HL-60/S4 (cell line): ENCODE results near the gene COMMD9.

Experiments
- in situ Hi-C: fragments of 300-500 bp; cut with MboI; formaldehyde crosslinking; loops from 2 replicates; pipeline ENCODE4 v1.14.3; 2022; ENCODE audit warnings: low sequenced_read_pairs

COMMD9 gene

DNA sequence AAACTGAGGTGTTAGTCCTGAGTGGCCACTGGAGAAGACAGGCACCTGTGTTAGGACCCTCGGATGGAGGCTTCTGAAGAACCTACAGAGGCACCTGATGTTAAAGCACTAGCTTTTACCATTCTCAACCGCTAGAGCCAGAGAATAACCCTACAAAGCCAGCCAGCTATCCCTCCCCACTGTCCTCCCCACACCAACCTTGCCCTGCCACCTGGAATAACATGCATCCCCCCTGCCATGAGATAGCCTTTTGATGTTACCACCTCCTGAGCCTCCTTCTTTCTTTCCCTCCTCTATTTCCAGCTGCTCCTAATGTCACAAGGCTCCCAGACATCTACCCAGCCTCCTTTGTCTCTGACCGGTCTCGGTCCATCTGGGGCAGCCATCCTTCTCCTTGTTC, 28.1 kb downstream of the COMMD9 start:
- in situ Hi-C loops = loop anchor here (25.0 kb wide), 1 partner anchor 774 kb away; no protein-coding TSS in a partner anchor

DNA sequence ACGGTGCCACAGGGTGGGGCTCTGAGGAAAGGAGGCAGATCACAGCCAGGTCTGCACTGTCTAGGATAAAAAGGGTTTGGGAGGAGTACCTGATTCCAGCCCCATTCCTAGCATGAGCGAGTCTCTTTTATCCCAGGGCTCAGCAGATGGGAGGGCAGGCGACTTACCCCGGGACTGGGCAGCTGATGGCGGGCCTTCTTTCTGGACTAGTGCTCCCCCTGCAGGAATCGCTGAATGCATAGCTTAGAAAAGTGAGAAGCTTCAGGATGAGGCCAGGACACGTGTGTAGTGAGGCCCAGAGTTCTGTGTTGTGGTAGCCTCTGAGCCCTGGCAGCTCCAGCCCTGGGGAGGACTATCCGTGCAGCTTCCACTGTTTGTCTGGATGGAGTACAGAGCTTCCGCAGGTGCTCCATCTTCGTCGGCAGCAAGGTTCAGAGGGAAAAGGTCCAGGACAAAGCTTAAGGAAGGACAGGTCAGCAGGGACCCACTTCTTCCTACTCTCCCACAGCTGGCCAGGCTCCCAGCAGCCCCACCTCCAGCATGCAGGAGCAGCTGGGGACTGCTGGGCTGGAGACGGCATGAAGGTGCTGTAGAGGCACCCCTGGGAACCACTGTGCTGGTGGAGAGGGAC, 30.4 kb downstream of the COMMD9 start:
- in situ Hi-C loops = loop anchor here (25.0 kb wide), 1 partner anchor 772 kb away; no protein-coding TSS in a partner anchor

DNA sequence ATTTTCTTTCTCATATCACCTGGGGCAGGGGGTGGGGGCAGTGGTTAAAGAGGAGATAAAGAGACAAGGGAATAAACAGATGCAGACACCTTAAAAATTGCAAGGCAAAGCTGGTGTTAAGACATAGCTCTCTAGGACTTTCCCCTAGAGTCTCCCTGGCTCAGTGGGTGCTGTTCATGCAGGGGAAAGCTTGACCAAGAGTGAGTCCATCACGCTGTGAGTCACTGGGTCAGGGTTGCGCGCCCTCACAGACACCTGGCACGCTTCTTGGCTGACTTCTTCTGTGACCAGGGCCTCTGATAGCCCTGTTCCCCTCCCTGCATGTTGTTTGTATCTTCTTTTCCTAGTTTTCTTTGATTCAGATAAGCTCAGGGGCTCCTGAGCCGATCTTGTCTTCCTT, 31.9 kb downstream of the COMMD9 start:
- in situ Hi-C loops = loop anchor here (25.0 kb wide), 1 partner anchor 770 kb away; no protein-coding TSS in a partner anchor

DNA sequence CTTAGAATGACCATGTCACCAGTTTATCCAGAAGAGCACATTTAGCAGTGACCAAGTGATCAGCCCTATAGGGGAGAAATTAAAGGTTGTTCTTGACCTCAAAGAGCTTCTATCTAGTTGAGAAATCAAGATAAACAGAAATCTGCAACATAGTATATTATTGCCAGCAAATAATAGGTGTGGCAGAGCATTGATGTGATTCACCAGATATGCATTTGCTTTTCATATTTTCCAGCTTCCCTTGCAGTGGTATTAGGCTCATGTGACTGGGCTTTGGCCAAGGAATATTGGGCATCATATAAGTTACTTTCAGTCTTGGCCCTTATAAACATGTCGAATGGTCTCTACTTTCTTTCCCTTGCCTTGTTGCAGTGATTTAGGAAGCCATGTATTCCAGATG, 34.5 kb downstream of the COMMD9 start:
- in situ Hi-C loops = loop anchor here (25.0 kb wide), 1 partner anchor 767 kb away; no protein-coding TSS in a partner anchor

DNA sequence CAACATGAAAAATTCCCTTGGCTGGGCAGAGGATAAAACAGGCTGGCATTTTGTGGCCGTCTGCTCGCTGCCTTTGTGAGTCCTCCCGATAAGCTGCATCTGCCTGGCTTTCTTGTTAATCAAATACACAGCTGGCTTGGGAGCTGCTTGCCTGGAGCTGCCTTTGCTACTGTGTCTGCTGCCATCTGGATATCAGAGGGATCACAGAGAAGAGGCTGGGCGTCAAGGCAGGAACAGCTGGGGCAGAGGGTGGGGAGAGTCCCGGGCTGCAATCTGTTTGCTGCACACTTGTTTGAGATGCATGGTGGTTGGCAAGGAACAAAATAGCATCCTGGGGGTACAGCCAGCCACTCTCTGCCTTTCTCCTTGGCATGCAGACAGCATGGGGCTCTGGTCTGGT, 36.0 kb downstream of the COMMD9 start:
- in situ Hi-C loops = loop anchor here (25.0 kb wide), 1 partner anchor 766 kb away; no protein-coding TSS in a partner anchor

DNA sequence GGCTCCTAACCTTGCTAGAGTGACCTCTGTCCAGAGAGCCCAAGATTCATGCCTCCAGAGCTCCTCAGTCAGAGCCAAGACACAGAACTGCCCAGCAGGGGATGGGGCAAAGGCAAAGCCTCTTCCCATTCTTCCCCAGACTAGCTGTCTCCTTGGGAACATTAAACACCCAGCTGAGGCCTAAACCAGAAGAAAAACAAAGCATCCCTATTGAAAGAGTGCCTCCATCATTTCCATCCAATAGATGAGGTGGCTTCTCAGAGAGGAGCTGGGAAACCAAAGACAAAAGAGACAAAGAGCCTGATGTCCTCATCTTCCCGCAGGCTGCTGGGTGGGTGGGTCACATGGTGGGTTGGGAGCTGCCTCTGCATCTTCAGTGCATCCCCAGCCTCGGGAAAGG, 37.4 kb downstream of the COMMD9 start:
- in situ Hi-C loops = loop anchor here (25.0 kb wide), 1 partner anchor 765 kb away; no protein-coding TSS in a partner anchor

DNA sequence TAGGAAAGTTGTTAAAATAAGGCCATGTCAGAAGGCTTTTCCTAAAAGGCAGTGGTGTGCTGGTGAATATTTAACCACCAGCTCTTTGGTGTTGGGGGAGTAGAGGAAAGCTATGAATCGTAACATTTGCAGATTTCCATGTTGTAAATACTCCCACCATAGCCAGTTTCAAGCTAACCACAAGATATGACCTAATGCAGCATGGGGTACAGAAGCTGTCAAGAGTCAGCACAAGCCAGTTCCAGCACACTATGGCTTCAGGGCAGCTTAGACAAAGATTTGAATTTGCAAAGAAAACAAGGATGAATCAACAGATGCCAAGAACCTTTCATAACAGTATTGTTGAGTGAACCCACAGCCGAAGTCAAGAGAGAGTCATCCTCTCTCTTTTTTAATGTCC, 40.0 kb downstream of the COMMD9 start:
- in situ Hi-C loops = no loop called here

DNA sequence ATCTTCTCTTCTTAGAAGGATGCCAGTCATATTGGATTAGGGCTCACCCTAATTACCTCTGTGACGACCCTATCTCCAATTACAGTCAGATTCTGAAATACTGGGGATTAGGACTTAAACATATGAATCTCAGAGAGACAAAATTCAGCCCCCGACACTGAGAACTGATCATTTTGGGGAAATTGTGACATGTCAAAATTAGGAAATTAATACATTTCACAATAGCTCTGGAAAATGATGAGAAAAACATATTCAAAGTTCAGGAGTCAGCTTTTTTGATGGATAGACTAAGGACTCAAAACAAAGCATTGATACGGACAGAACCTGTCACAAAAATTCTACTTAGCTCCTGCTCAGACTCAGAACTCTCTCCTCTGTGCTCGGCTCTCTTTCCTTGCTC, 40.8 kb downstream of the COMMD9 start:
- in situ Hi-C loops = no loop called here

DNA sequence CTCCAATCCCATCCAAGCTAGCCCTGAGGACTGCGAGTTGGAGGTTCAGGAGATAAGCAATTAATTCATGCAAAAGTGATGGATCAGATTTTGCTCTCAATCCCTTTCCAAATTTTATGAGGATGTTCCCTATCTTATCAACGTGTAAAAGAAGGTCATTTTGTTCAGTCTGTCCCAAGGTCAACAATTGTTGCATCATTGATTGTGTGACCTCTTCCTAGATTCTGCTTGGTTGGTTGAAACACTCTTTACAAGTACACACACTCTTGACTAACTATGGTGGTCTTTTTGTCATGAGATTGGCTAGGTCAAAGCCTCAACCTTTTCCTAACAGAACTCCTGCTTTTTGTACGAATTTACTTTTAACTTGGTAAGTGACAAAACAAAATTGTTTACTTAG, 41.7 kb downstream of the COMMD9 start:
- in situ Hi-C loops = no loop called here

DNA sequence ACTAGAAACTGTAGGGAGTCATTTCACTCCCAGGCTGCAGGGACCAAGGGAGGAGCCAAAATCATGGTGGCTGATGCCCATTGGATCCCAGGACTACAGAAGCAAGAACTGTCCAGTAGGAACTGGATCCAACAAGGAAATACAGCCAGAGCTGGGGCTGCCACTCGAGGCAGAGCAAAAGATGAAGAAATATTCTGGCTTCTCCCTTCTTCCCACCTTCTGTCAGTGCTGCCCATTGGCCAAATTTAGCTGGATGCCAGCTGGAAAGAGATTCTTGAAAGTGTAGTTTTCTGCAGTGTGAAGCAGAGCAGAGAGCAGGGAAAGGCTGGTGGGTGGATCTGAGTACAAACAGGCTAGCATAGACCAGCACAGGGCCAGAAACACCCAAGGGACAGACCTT, 45.6 kb downstream of the COMMD9 start:
- in situ Hi-C loops = no loop called here

DNA sequence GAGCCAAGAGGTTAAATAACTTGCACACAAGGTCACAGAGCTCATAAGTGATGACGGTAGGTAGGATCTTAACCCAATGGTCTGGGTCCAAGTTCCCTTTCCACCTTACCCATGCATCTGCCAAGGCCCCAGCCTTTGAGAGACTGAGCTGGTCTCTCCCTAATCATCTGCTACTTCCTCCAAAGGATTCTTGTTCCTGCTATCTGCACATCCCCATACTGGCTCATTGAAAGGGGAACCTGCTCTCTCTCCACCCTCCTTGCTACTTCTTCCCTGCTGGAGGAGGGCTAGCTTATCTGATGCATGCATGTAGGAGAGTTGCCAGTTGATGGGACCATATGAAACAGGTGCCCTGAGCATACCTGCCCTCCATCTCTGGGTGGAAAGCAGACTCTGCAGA, 47.7 kb downstream of the COMMD9 start:
- in situ Hi-C loops = no loop called here

DNA sequence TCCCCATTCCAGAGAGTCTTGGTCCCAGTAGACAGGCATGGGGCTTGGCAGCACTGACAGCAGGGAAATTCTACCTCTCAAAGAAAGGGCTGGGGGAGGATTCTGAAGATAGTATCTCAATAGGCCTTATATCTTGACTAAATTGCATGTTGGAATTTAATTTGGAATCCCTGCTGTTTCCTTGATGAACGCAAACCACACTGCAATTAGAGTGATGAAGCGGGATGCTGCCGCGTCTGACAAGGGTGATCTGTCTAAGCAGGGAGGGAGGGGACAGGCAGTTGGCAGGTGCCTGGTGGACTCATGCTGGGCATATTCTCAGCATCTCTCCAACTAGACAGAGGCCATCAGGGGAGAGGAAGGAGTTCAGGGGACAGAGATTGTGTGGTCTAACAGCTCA, 48.4 kb downstream of the COMMD9 start:
- in situ Hi-C loops = no loop called here

DNA sequence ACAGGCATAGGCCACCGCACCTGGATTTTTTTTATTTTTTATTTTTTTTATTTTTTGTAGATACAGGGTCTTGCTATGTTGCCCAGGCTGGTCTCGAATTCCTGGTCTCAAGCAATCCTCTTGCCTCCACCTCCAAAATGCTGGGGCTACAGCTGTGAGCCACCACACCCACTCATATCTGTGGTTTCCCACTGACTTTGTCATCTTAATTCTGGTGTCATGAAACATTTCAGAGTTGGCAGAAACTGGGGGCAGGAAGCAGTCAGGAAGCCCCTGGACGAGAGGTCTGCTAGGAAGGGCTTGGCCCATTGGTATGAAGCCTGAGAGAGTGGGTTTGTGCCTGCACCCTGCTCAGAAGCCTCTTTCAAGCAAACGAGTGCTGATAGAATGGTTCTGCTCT, 49.1 kb downstream of the COMMD9 start:
- in situ Hi-C loops = no loop called here

DNA sequence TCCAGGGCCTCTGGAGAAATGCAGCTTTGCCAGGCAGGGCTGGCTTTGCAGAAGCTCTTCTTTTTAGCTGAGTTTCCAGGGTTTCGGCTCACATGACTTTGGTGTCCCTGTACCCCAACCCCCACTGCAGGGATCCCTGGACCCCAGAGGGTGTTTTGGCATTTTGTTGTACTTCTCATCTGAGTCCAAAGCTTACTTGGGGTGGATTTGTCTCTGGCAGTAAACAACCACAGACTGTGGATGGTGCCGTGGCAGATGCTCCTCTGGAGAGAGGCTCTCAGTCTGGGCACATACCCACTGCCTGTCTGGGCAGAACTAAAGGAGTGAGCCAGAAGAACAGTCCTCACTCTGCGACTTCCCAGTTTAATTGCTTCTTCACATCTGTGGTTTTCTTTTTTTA, 49.6 kb downstream of the COMMD9 start:
- in situ Hi-C loops = no loop called here

DNA sequence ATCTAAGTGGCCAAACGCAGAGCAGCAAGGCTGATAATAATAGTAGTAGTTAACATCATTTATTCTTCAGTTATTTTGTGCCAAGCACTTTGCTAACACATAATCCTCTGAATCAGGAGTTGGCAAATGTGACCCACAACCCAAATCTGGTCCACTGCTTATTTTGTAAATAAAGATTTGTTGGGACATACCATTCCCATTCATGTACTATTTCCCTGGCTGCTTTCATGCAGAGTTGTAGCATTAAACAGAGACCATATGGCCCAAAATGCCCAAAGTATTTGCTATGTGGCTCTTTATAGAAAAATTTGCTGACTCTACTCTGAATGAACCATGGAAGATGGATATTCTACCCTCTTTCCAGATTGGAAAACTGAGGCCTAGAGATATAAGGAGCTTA, 50.3 kb downstream of the COMMD9 start:
- in situ Hi-C loops = no loop called here

DNA sequence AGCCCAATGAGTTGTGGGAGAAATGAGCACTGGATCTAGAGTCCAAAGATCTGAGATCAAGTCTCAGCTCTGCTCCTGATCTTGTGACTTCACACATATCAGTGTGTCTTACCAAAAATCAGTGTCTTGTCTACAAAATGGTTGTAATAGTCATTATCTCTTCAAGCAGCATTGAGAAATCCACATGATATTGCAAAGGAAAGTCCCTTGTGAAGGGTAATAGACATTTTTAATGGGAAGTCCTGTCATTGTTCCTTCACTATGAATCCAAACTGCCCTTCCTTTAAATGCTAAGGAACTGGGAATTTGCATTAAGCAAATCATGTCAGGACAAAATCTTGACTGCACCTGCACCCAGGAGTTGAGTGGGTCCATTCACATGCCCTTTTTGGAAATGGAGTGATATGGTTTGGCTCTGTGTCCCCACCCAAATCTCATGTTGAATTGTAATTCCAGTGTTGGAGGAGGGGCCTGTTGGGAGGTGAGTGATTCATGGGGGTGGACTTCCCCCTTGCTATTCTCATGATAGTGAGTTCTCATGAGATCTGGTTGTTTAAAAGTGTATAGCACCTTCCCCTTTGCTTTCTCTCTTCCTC, 51.1 kb downstream of the COMMD9 start:
- in situ Hi-C loops = no loop called here

DNA sequence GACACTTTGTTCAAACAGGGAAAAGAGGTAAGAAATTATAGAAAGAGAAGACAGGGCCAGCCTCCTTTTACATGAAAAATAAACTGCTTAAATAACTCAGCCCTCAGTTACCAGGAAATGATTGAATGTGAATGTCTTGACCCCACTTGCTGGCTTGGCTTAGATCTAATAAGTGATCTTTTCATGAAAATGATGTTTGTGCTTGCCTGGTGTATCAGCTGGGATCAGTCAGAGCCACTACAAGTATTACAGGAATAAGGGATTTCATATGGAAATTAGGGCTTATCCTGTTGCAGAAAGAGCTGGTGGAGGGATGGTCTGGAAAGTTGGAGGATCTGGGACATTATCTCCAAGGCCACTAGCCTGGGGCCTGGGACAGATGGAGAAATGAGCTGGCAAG, 51.8 kb downstream of the COMMD9 start:
- in situ Hi-C loops = no loop called here

DNA sequence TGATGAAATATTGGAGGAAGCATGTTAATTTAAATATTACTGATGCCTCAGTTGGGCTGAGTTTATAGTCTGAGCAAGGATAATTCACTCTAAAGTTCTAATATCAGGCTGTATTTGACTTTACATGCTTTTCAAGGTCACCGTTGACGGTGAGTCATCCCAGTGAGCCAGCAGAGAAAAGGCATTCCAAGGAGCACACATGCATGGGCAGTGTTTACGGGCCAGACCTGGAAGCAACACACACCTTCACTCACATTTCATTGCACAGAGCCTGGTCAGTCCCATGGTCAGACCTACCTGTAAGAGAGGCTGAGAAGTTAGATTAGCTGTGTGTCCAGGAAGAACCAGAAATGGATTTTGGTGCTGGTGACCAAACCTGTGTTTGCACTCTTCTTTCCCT, 53.5 kb downstream of the COMMD9 start:
- in situ Hi-C loops = no loop called here

DNA sequence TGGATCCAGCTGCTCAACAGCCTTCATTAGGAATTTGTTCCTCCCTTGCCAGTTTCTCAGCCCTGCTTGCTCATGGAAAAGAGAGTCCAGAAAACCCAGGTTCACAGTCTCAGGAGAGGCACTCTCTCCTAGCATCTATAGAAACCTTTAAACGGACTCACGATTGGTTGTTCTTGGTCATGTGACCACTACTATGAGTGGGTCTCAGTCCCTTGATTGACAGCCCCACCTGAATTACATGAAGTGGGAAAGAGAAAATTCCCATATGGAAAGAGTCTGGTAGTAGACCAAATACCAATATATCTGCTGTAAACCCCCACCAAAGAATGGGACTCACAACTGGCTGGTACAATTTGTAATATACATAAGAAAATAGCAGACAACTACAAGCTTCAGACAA, 54.4 kb downstream of the COMMD9 start:
- in situ Hi-C loops = no loop called here

DNA sequence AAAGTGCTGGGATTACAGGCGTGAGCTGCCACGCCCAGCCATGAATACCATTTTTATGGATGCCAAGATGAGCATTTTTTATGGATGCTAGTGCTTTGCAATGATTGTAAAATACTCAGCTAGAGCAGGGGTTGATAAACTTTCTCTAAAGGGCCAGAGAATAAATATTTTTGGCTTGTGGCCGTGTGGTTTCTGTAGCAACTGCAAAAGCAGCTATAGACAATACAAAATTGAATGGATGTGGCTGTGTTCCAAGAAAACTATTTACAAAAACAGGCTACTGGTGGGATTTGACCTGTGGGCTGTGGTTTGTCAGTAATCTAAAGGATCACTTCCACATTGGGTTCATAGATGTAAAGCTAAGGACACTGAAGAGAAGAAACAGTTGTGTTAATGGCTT, 56.0 kb downstream of the COMMD9 start:
- in situ Hi-C loops = no loop called here

DNA sequence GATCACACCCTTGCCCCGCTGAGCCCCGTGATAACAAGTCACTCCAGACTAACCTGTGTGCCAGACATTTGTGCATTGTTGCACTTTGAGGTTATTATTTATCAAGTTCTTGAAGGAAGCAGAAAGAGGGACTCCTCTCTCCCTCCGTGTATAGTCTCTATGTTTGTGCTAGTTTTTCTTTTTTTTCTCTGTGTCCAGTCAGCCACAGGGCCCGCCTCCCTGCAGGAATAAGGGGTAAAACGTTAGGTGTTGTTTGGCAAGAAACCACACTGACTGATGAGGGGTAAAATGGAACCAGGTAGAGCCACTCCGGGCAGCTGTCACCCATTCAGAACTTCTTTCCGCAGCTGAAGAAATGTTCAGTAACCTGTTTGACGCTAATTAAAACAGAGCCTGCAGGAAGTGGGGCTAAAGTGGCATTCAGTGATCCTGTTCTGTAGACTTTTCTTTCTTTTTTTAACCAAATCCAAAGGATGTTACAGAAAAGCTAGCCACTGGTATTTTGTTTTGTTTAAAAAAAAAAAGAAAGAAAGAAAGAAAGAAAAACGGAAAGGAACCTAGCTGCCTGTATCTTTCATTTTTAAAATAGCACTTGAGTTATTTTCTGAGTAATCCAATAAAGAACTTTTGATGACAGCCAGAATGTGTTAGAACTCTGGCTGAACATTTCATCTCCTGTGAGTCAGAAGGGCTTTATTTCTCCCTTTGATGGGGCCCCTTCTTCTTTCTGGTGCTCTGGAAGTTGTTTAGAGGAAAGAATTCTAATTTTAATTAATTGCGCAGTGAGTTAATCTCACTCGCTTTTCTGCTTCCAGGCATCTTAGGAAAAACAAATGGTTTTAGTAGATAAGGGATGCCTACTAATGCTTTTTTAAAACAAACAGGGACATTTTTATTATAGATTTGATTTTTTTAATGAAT, 58.2 kb downstream of the COMMD9 start:
- in situ Hi-C loops = no loop called here
